ENCODE measurements around the gene CCDC28B.

- no peak for TF ChIP-seq NFRKB (IDR thresholded peaks at IDR 0.05)
- no peak for TF ChIP-seq CTBP1 (IDR thresholded peaks at IDR 0.05; ENCODE audit: borderline replicate concordance)
- no peak for TF ChIP-seq ZNF384 (IDR thresholded peaks at IDR 0.05)
- no peak for TF ChIP-seq FOXA1 (IDR thresholded peaks at IDR 0.05)
- no peak for TF ChIP-seq LEF1 (IDR thresholded peaks at IDR 0.05; ENCODE audit: borderline replicate concordance)
- no peak for TF ChIP-seq SUZ12 (IDR thresholded peaks at IDR 0.05)
- TF ChIP-seq BHLHE40 (IDR thresholded peaks at IDR 0.05; ENCODE audit: borderline replicate concordance) = no peak
- no peak for TF ChIP-seq HDGF (IDR thresholded peaks at IDR 0.05; ENCODE audit: borderline replicate concordance)
- no peak for TF ChIP-seq PKNOX1 (IDR thresholded peaks at IDR 0.05)
- no peak for TF ChIP-seq SP1 (IDR thresholded peaks at IDR 0.05)
- TF ChIP-seq ARNT (IDR thresholded peaks at IDR 0.05) = no peak
- no peak for TF ChIP-seq FOXM1 (IDR thresholded peaks at IDR 0.05; ENCODE audit: borderline replicate concordance)
Measured at GRCh38 chr1:32242341-32242851, 42.0 kb downstream of the CCDC28B start.
